ENCODE data around the gene TRAPPC8. TPM values are rescaled to one million over a fixed set of nuclear protein-coding genes. Genes with fewer than 3 reads are reported as not detected.

The TRAPPC8 gene
- total and polyA plus RNA-seq, 2 of the 13 experiments (the other 11 are each of a cell fraction or from before 2014, with no cell fraction given): 34.6 to 50.8 TPM

DNA sequence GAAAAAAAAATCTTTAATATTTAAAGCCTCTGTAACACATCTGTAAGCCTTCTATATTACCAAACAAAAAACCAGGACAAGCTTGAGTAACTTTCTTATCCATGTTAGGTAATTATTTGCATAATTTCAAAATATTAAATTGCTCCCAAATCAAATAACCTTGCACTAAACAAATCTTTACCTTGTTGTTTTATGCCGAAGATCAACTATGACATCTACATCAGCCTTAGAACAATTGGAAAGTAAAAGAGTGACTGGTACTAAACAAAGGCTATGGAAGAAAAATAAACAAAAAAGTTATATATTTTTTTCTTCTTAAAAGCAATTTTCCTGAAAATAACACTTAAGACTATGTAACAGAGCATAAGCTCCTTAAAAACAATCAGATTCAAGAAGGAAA is 111.0 kb downstream of the TRAPPC8 start:
- H3K36me3 ChIP-seq (replicated peaks in 1 of 2; ENCODE audit: control insufficient read depth in 1 of 2, insufficient read depth in 2 of 2, low read length in 2 of 2): peaks cover 5 to 17% of the 10 kb centered on the region in 2 experiments
- TF ChIP-seq MAZ (IDR thresholded peaks at IDR 0.05; ENCODE audit: borderline replicate concordance, low read depth, low read length) (no peak), MAZ (CRISPR knock-in tag; IDR thresholded peaks at IDR 0.05; ENCODE audit: low read depth) (no peak), MXI1 (IDR thresholded peaks at IDR 0.05; ENCODE audit: borderline replicate concordance, low read depth, low read length) (no peak), DBP (CRISPR knock-in tag; IDR thresholded peaks at IDR 0.05; ENCODE audit: not compliant biosample characterization) (no peak), DPF2 (CRISPR knock-in tag; IDR thresholded peaks at IDR 0.05; ENCODE audit: borderline replicate concordance, low read depth) (no peak), HHEX (CRISPR knock-in tag; IDR thresholded peaks at IDR 0.05) (no peak), ZNF563 (CRISPR knock-in tag; IDR thresholded peaks at IDR 0.05) (no peak), GABPA (IDR thresholded peaks at IDR 0.05; ENCODE audit: low read depth, low read length) (no peak), GABPA (CRISPR knock-in tag; IDR thresholded peaks at IDR 0.05; ENCODE audit: low read depth) (no peak), SP4 (CRISPR knock-in tag; IDR thresholded peaks at IDR 0.05) (no peak), MED1 (CRISPR knock-in tag; IDR thresholded peaks at IDR 0.05) (no peak), FOXM1 (CRISPR knock-in tag; IDR thresholded peaks at IDR 0.05) (no peak), MBD4 (IDR thresholded peaks at IDR 0.05; ENCODE audit: borderline replicate concordance, low read length) (no peak), ZNF891 (CRISPR knock-in tag; IDR thresholded peaks at IDR 0.05) (no peak)
- TF ChIP-seq, protein P1, sequence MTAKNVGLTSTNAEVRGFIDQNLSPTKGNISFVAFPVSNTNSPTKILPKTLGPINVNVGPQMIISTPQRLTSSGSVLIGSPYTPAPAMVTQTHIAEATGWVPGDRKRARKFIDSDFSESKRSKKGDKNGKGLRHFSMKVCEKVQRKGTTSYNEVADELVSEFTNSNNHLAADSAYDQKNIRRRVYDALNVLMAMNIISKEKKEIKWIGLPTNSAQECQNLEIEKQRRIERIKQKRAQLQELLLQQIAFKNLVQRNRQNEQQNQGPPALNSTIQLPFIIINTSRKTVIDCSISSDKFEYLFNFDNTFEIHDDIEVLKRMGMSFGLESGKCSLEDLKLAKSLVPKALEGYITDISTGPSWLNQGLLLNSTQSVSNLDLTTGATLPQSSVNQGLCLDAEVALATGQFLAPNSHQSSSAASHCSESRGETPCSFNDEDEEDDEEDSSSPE (CRISPR knock-in tag; IDR thresholded peaks at IDR 0.05): no peak
- H4K20me1 ChIP-seq (ENCODE audit: insufficient read depth, low read length): no peaks in the 10 kb centered on the region
- ChIA-PET CTCF (ENCODE audit: low intra/inter-chr PET ratio, low total read pairs) (no interaction called here), POLR2A (no interaction called here)
- 80% methylated on average over 1 of the region's 1 CpG for WGBS (ENCODE audit: low lambda C conversion rate)
- H3K27me3 ChIP-seq (ENCODE audit: control insufficient read depth in 1 of 2, insufficient read depth in 2 of 2, low read length in 2 of 2): no peaks in the 10 kb centered on the region
- ATAC-seq: no peak
- H3K4me3 ChIP-seq (replicated peaks in 1 of 3; ENCODE audit: insufficient read depth in 1 of 3, low read depth in 2 of 3, low read length in 3 of 3): no peak overlapping the region
- no peak overlapping the region for H2AFZ ChIP-seq (ENCODE audit: low read length)
- H3K4me2 ChIP-seq (ENCODE audit: low read depth, low read length): no peak overlapping the region
- H3K27ac ChIP-seq (ENCODE audit: extremely low read length, insufficient read depth, low read length): no peak overlapping the region
- BruUV-seq (replicated peaks): no TSS peak
- intact Hi-C loops (cut with micrococcal nuclease; ENCODE audit: unreplicated experiment) (loop anchor here (10.0 kb wide), 1 partner anchor 113 kb away; the partner anchor contains the start of gene TRAPPC8), in situ Hi-C loops (cut with HindIII; ENCODE audit: extremely low pct_ligation_motif_present, low pct_unique_long_range_greater_than_20kb) (no loop called here)
- peaks cover 20% of the 10 kb centered on the region for H3K4me1 ChIP-seq (ENCODE audit: insufficient read depth, low read length)
- no peak for FAIRE-seq
- H3K9ac ChIP-seq (ENCODE audit: insufficient read depth, low read depth, low read length): no peak overlapping the region
- no peaks in the 10 kb centered on the region for H3K9me3 ChIP-seq (ENCODE audit: low read length)
- DNase-seq (ENCODE audit: low spot score): no peak
- no peaks in the 10 kb centered on the region for H3K79me2 ChIP-seq (ENCODE audit: insufficient read depth, low read length)
